Upper lobe of right lung (tissue), 1 donor: ENCODE results near the gene CMSS1. TPM values are rescaled to one million over a fixed set of nuclear protein-coding genes. Genes with fewer than 3 reads are reported as not detected.

Source experiments
- ATAC-seq: fragments of 200-7000 bp; cut with Tn5 transposase; one replicate; pipeline ENCODE4 v1.9.1; 2020; ENCODE audit warnings: mild to moderate bottlenecking, moderate library complexity
- DNase-seq: peaks from one replicate; pipeline ENCODE4 v3.0.0-alpha.2; 2020
- H3K27ac ChIP-seq: fragments of 200-600 bp; one replicate; pipeline ENCODE4 v1.8.0; 2022
- H3K27me3 ChIP-seq: fragments of 200-600 bp; one replicate; pipeline ENCODE4 v1.8.0; 2022; ENCODE audit warnings: mild to moderate bottlenecking
- H3K36me3 ChIP-seq: fragments of 200-600 bp; one replicate; pipeline ENCODE4 v1.8.0; 2022
- H3K4me1 ChIP-seq: fragments of 200-600 bp; one replicate; pipeline ENCODE4 v1.8.0; 2022
- H3K4me3 ChIP-seq: fragments of 200-600 bp; one replicate; pipeline ENCODE4 v1.8.0; 2022; ENCODE audit warnings: mild to moderate bottlenecking
- H3K9me3 ChIP-seq: fragments of 200-600 bp; one replicate; pipeline ENCODE4 v1.8.0; 2022
- CTCF ChIP-seq: fragments of 200-600 bp; IDR thresholded peaks from one replicate; pipeline ENCODE4 v1.8.0; 2022; ENCODE audit warnings: antibody characterized with exemption
- intact Hi-C: fragments of 100-400 bp; cut with DNase I; formaldehyde crosslinking; loops from one replicate; pipeline ENCODE4 v1.11.0; 2022
- total RNA-seq: library from RNA; stranded (reverse); fragmentation: NEBNext Ultra II Directional; extraction: Animal tissue kit (Norgen Biotek cat#: 25700); gene quantifications from one replicate; pipeline ENCODE4 v1.2.1, GENCODE V29; 2021
- donor health status: DM: no; HTN: yes; CAD: no; lungs with severe emphysema.

Gene CMSS1
- total RNA-seq, 1 donor from 2014 or later: 20.6 TPM

- Histone ChIP-seq H3K9me3 (no peaks in the 10 kb centered on the region), H3K4me1 (peaks cover 8% of the 10 kb centered on the region), H3K27ac (no peak overlapping the region), H3K27me3 (no peaks in the 10 kb centered on the region), H3K36me3 (peaks cover 23% of the 10 kb centered on the region), H3K4me3 (no peak overlapping the region)
- no peak for ATAC-seq
- intact Hi-C loops: no loop called here
- no peak for DNase-seq
- TF ChIP-seq CTCF: no peak
These were observed 42.2 kb downstream of the CMSS1 start for GRCh38 chr3:99859825-99860224.

- Histone ChIP-seq H3K27ac (no peak overlapping the region), H3K4me3 (no peak overlapping the region), H3K9me3 (no peaks in the 10 kb centered on the region), H3K4me1 (peaks cover 16% of the 10 kb centered on the region), H3K36me3 (peaks cover 23% of the 10 kb centered on the region), H3K27me3 (no peaks in the 10 kb centered on the region)
- no peak for ATAC-seq
- DNase-seq: no peak
- intact Hi-C loops: no loop called here
- TF ChIP-seq CTCF: no peak
These were observed 43.6 kb downstream of the CMSS1 start for GRCh38 chr3:99861216-99861615.

GRCh38 chr3:99862208-99862607 lies 44.5 kb downstream of the CMSS1 start:
- Histone ChIP-seq H3K9me3 (no peaks in the 10 kb centered on the region), H3K27ac (no peak overlapping the region), H3K4me3 (no peak overlapping the region), H3K4me1 (peaks cover 22% of the 10 kb centered on the region), H3K27me3 (no peaks in the 10 kb centered on the region), H3K36me3 (peaks cover 23% of the 10 kb centered on the region)
- DNase-seq (no peak), ATAC-seq (no peak)
- no peak for TF ChIP-seq CTCF
- intact Hi-C loops: no loop called here

GRCh38 chr3:99863002-99863401 lies 45.3 kb downstream of the CMSS1 start:
- ATAC-seq (no peak), DNase-seq (no peak)
- intact Hi-C loops: no loop called here
- peaks cover 21% of the 10 kb centered on the region for H3K36me3 ChIP-seq
- H3K4me3 ChIP-seq: no peak overlapping the region
- H3K27me3 ChIP-seq: no peaks in the 10 kb centered on the region
- no peaks in the 10 kb centered on the region for H3K9me3 ChIP-seq
- no peak overlapping the region for H3K27ac ChIP-seq
- TF ChIP-seq CTCF: no peak
- H3K4me1 ChIP-seq: peaks cover 25% of the 10 kb centered on the region

- Histone ChIP-seq H3K4me3 (no peak overlapping the region), H3K9me3 (no peaks in the 10 kb centered on the region), H3K27me3 (no peaks in the 10 kb centered on the region), H3K27ac (no peak overlapping the region), H3K36me3 (peaks cover 15% of the 10 kb centered on the region), H3K4me1 (peaks cover 25% of the 10 kb centered on the region)
- no peak for TF ChIP-seq CTCF
- DNase-seq (no peak), ATAC-seq (no peak)
- intact Hi-C loops: no loop called here
These were observed 45.9 kb downstream of the CMSS1 start for GRCh38 chr3:99863588-99863987.

- H3K4me1 ChIP-seq: peaks cover 25% of the 10 kb centered on the region
- no peaks in the 10 kb centered on the region for H3K27me3 ChIP-seq
- ATAC-seq (no peak), DNase-seq (no peak)
- no peak overlapping the region for H3K4me3 ChIP-seq
- TF ChIP-seq CTCF: no peak
- H3K27ac ChIP-seq: no peak overlapping the region
- peaks cover 15% of the 10 kb centered on the region for H3K36me3 ChIP-seq
- no peaks in the 10 kb centered on the region for H3K9me3 ChIP-seq
- intact Hi-C loops: no loop called here
These were observed 46.6 kb downstream of the CMSS1 start for GRCh38 chr3:99864289-99864688.
